ENCODE results near the gene SYTL2. TPM values are rescaled to one million over a fixed set of nuclear protein-coding genes. Genes with fewer than 3 reads are reported as not detected.

Gene SYTL2
- total RNA-seq, 1 donor from 2014 or later: 4.7 TPM

DNA sequence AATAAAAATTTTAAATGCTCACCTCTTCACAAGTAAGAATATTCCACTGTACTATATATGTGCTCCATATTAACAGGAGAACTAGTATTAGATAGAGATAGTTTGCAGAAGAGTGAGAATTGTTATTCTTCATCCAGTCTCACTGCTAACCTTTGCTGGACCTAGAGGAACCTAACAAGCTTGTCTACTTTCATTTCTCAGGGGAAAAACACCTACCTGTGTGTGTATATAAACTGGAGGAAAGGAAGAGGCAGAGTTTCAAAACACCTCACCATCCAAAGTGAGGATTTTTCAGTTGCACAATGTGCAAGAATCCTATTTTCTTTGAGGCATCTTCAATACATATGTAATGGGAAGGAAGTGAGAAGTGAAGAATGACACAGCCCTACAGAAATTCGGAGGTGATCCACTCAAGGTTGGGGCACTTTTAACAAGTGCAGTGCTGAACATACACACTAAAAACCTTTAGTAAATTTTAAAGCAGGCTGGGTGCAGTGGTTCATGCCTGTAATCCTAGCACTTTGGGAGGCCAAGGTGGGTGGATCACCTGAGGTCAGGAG is 52.4 kb downstream of the SYTL2 start:
- Mint-ChIP-seq H3K4me1 (ENCODE audit: low read depth) (no peaks in the 10 kb centered on the region), H3K27ac (no peak overlapping the region), H3K36me3 (ENCODE audit: insufficient read depth) (no peaks in the 10 kb centered on the region), H3K9me3 (ENCODE audit: low read depth) (no peaks in the 10 kb centered on the region), H3K4me3 (ENCODE audit: low read depth) (no peak overlapping the region), H3K27me3 (peaks cover 3% of the 10 kb centered on the region)
- TF ChIP-seq, protein P1, sequence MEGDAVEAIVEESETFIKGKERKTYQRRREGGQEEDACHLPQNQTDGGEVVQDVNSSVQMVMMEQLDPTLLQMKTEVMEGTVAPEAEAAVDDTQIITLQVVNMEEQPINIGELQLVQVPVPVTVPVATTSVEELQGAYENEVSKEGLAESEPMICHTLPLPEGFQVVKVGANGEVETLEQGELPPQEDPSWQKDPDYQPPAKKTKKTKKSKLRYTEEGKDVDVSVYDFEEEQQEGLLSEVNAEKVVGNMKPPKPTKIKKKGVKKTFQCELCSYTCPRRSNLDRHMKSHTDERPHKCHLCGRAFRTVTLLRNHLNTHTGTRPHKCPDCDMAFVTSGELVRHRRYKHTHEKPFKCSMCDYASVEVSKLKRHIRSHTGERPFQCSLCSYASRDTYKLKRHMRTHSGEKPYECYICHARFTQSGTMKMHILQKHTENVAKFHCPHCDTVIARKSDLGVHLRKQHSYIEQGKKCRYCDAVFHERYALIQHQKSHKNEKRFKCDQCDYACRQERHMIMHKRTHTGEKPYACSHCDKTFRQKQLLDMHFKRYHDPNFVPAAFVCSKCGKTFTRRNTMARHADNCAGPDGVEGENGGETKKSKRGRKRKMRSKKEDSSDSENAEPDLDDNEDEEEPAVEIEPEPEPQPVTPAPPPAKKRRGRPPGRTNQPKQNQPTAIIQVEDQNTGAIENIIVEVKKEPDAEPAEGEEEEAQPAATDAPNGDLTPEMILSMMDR (IDR thresholded peaks at IDR 0.05; ENCODE audit: unreplicated experiment): no peak
- no peak for DNase-seq (ENCODE audit: low spot score, unreplicated experiment)

DNA sequence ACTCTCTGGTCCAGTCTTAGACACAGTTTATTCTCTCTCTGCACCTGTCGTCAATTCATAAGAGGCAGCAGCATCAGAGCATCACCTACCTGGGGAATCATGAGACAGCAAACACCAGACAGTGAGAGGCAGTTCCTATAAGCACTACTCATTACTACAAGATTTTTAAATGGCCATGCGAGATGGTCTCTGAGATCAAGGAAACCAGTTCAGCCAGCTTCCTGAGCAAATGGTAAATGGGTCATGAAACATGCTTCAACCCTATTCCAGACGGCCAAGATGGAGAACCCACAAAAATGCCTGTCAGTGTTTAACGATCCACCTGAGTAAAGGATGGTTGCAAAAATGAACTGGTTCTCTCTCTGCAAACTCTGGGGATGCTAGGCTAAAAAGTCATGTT is 52.9 kb downstream of the SYTL2 start:
- H3K36me3 Mint-ChIP-seq (ENCODE audit: insufficient read depth): no peaks in the 10 kb centered on the region
- no peak overlapping the region for H3K27ac Mint-ChIP-seq
- TF ChIP-seq, protein P1 (IDR thresholded peaks at IDR 0.05; ENCODE audit: unreplicated experiment): no peak
- H3K27me3 Mint-ChIP-seq: no peaks in the 10 kb centered on the region
- no peaks in the 10 kb centered on the region for H3K9me3 Mint-ChIP-seq (ENCODE audit: low read depth)
- H3K4me3 Mint-ChIP-seq (ENCODE audit: low read depth): no peak overlapping the region
- no peak for DNase-seq (ENCODE audit: low spot score, unreplicated experiment)
- H3K4me1 Mint-ChIP-seq (ENCODE audit: low read depth): no peaks in the 10 kb centered on the region

DNA sequence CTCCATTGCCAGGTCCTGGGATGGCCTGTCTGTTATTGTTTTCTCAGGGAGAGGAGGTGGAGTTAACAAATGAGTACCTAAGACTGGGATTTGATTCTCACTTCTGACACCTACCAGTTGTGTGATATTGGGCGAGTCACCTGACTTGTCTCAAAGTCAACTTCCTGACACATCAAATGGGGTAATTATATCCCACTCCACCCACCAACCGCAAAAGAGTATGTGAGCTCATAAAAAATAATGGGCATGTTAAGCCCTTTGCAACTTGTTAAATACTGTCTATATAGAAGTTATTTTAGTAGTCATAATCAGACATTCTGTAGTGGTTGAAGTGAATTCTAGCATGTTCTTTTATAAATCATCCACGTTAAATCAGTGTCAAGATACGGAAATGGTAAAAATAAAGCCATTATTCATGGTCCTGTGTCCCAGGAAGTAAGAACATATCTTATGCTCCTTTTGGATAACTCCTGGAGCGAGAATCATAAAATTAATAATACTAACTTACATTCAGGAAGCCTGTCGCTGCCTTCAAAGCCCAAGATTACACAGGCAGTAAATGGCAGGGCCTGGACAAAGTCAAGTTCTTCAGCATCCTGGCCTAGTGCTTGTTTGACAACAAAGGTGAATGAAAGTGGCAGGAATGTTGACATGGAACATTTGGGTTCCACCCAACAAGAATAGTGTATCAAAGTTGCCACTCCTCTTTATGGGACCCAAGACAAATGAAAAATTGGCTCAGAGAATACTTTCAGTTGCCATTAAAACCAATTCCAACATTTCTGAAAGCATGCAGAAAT is 54.3 kb downstream of the SYTL2 start:
- Mint-ChIP-seq H3K27me3 (peaks cover 8% of the 10 kb centered on the region), H3K9me3 (ENCODE audit: low read depth) (no peaks in the 10 kb centered on the region), H3K27ac (no peak overlapping the region), H3K4me3 (ENCODE audit: low read depth) (no peak overlapping the region), H3K36me3 (ENCODE audit: insufficient read depth) (no peaks in the 10 kb centered on the region), H3K4me1 (ENCODE audit: low read depth) (no peaks in the 10 kb centered on the region)
- TF ChIP-seq, protein P1 (IDR thresholded peaks at IDR 0.05; ENCODE audit: unreplicated experiment): no peak
- DNase-seq (ENCODE audit: low spot score, unreplicated experiment): no peak

DNA sequence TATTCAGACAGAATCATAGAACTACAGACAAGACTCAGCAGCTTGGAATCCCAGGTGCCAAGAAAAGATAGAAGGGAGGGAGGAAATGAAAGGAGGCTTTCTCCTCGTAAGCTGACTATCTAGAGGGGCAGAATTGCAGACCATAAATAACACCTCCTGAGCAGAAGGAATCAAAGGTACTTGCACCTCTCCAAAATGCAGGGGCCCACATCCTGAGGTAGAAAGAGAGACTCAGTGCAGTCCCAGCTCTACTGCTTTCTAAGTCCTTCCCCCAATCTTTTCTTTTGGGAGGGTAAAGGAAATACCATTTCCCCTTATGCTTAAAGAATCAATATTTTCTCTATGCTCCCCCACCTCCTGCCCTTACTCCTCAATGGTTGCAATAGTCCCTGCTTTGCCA is 55.2 kb downstream of the SYTL2 start:
- H3K27ac Mint-ChIP-seq: no peak overlapping the region
- TF ChIP-seq, protein P1 (IDR thresholded peaks at IDR 0.05; ENCODE audit: unreplicated experiment): no peak
- H3K36me3 Mint-ChIP-seq (ENCODE audit: insufficient read depth): no peaks in the 10 kb centered on the region
- no peak overlapping the region for H3K4me3 Mint-ChIP-seq (ENCODE audit: low read depth)
- no peak for DNase-seq (ENCODE audit: low spot score, unreplicated experiment)
- no peaks in the 10 kb centered on the region for H3K9me3 Mint-ChIP-seq (ENCODE audit: low read depth)
- peaks cover 14% of the 10 kb centered on the region for H3K27me3 Mint-ChIP-seq
- H3K4me1 Mint-ChIP-seq (ENCODE audit: low read depth): no peaks in the 10 kb centered on the region

DNA sequence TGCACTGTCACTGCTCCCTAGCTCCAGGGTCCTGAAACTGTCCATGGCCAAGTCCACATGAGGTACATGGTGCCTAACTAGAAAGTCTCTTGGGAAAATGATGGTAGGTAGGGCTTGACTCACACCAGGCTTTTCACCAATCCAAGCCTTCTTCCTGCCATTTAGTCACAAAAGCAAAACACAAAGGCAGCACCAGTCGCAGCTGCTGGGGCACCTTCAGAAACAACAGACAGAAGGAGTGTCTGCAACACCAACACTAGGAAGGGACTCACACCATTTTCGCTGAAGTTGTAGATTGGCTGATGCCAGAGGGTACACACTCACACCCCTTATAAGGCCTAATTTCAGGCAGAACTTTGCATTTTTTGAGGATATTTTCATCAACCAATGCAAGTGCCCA is 55.7 kb downstream of the SYTL2 start:
- Mint-ChIP-seq H3K36me3 (ENCODE audit: insufficient read depth) (no peaks in the 10 kb centered on the region), H3K4me1 (ENCODE audit: low read depth) (no peaks in the 10 kb centered on the region), H3K27me3 (peaks cover 18% of the 10 kb centered on the region), H3K27ac (no peak overlapping the region), H3K9me3 (ENCODE audit: low read depth) (no peaks in the 10 kb centered on the region), H3K4me3 (ENCODE audit: low read depth) (no peak overlapping the region)
- DNase-seq (ENCODE audit: low spot score, unreplicated experiment): no peak
- TF ChIP-seq, protein P1 (IDR thresholded peaks at IDR 0.05; ENCODE audit: unreplicated experiment): no peak

Data from progenitor cell of endocrine pancreas (in vitro differentiated cells).